CD4-positive, alpha-beta T cell (primary cell): ENCODE measurements around the gene DIPK1B. TPM values are rescaled to one million over a fixed set of nuclear protein-coding genes. Genes with fewer than 3 reads are reported as not detected.

Source experiments
- ATAC-seq: fragments of 200-7000 bp; cut with Tn5 transposase; one replicate; pipeline ENCODE4 v1.10.0; 2022; ENCODE audit warnings: mild to moderate bottlenecking; ENCODE audit not compliant: poor library complexity
- CTCF ChIA-PET: fragments of 350-600 bp; sonication (Branson Sonifier 250); formaldehyde crosslinking; loops from one replicate; lab custom pipeline; 2021; ENCODE audit warnings: antibody characterized with exemption, inconsistent platforms; lab: Charles Lee
- POLR2A ChIA-PET: fragments of 350-600 bp; sonication (Branson Sonifier 250); formaldehyde crosslinking; loops from one replicate; lab custom pipeline; 2021; ENCODE audit warnings: antibody characterized with exemption, inconsistent platforms; lab: Charles Lee
- DNase-seq, 14 experiments: peaks; one replicate each; pipeline ENCODE4 v3.0.0-alpha.2; 2013 to 2020; ENCODE audit warnings: mixed read lengths in 2 of 14
- H3K27ac ChIP-seq, 2 donors: one replicate each; pipeline versions ENCODE4 v1.5.1 to v1.7.0; 2013; ENCODE audit warnings: low read length in 2 of 2, low read depth in 1 of 2, mild to moderate bottlenecking in 1 of 2
- H3K27me3 ChIP-seq, 2 experiments: 1 replicate in 1 of 2; 2 replicates in 1 of 2; pipeline versions ENCODE4 v1.6.1 to v1.7.0; 2013; ENCODE audit warnings: low read length in 2 of 2, control low read depth in 1 of 2, mild to moderate bottlenecking in 1 of 2, moderate library complexity in 1 of 2; ENCODE audit not compliant: insufficient read depth in 2 of 2, control insufficient read depth in 1 of 2
- H3K36me3 ChIP-seq: one replicate; pipeline ENCODE4 v1.6.1; 2013; ENCODE audit warnings: low read length, control low read depth; ENCODE audit not compliant: insufficient read depth
- H3K4me1 ChIP-seq: one replicate; pipeline ENCODE4 v1.6.1; 2013; ENCODE audit warnings: low read length, control low read depth; ENCODE audit not compliant: insufficient read depth
- H3K4me3 ChIP-seq: one replicate; pipeline ENCODE4 v1.5.1; 2013; ENCODE audit warnings: mild to moderate bottlenecking, low read length, moderate library complexity
- H3K9me3 ChIP-seq, 2 experiments: 1 replicate in 1 of 2; 2 replicates in 1 of 2; pipeline versions ENCODE4 v1.6.1 to v1.7.0; 2013; ENCODE audit warnings: low read length in 2 of 2, mild to moderate bottlenecking in 2 of 2, control low read depth in 1 of 2, moderate library complexity in 1 of 2; ENCODE audit not compliant: control insufficient read depth in 1 of 2, insufficient read depth in 1 of 2
- H3K27ac Mint-ChIP-seq: one replicate; pipeline ENCODE4 v1.8.0; 2020; ENCODE audit warnings: mixed read lengths
- H3K27me3 Mint-ChIP-seq: one replicate; pipeline ENCODE4 v1.8.0; 2021; ENCODE audit warnings: mixed read lengths
- H3K36me3 Mint-ChIP-seq: one replicate; pipeline ENCODE4 v1.8.0; 2021; ENCODE audit warnings: low read depth, mixed read lengths
- H3K4me1 Mint-ChIP-seq: one replicate; pipeline ENCODE4 v1.8.0; 2021; ENCODE audit warnings: low read depth, mixed read lengths
- H3K4me3 Mint-ChIP-seq: one replicate; pipeline ENCODE4 v1.8.0; 2020; ENCODE audit warnings: mild to moderate bottlenecking, mixed read lengths
- H3K9me3 Mint-ChIP-seq: one replicate; pipeline ENCODE4 v1.8.0; 2020; ENCODE audit warnings: mixed read lengths
- CTCF ChIP-seq: fragments of 200-600 bp; IDR thresholded peaks from one replicate; pipeline ENCODE4 v1.8.0; 2022; ENCODE audit warnings: antibody characterized with exemption, mild to moderate bottlenecking
- intact Hi-C, 2 experiments: fragments of 100-400 bp; cut with DNase I in 1 of 2; cut with micrococcal nuclease in 1 of 2; formaldehyde crosslinking; loops; one replicate each; pipeline versions ENCODE4 v1.15.1 to v1.9.0; 2023 to 2025; cut with DNase I, micrococcal nuclease
- total RNA-seq, 174 experiments: library from RNA in 2 of 174; stranded (reverse) in 2 of 174; gene quantifications; one replicate each; pipeline ENCODE4 v1.2.3 and lab custom pipeline; 2021 to 2026

The DIPK1B gene
- total RNA-seq, 2 experiments from 2014 or later, result 0.11 TPM; not detected in 1

GRCh38 chr9:136723362-136723976, 11.1 kb downstream of the DIPK1B start:
- no peak overlapping the region for H3K27ac ChIP-seq
- DNase-seq (peak in 1 of 14 experiments; percentile 37), ATAC-seq (no peak)
- peak overlapping the region; percentile 9 for H3K27ac Mint-ChIP-seq
- peaks cover 42% of the 10 kb centered on the region for H3K4me1 ChIP-seq
- peaks cover 7% of the 10 kb centered on the region for H3K27me3 Mint-ChIP-seq
- TF ChIP-seq CTCF, result no peak
- intact Hi-C loops, result no loop called here
- no peaks in the 10 kb centered on the region for H3K9me3 ChIP-seq
- CTCF ChIA-PET, result no interaction called here
- peaks cover 24% of the 10 kb centered on the region for H3K4me1 Mint-ChIP-seq
- H3K4me3 ChIP-seq, result no peak overlapping the region
- H3K9me3 Mint-ChIP-seq, result no peaks in the 10 kb centered on the region
- peaks cover 54% of the 10 kb centered on the region for H3K36me3 ChIP-seq
- peak overlapping the region; percentile 11 for H3K4me3 Mint-ChIP-seq
- H3K27me3 ChIP-seq, result no peaks in the 10 kb centered on the region
- peaks cover 54% of the 10 kb centered on the region for H3K36me3 Mint-ChIP-seq
- POLR2A ChIA-PET, result interaction anchor here (2.6 kb wide), 1 partner anchor 9 kb away, joined by 10 read pairs; no protein-coding TSS in a partner anchor

- no peak overlapping the region for H3K4me3 ChIP-seq
- H3K36me3 ChIP-seq, result peaks cover 54% of the 10 kb centered on the region
- H3K27ac ChIP-seq, result no peak overlapping the region
- peaks cover 43% of the 10 kb centered on the region for H3K4me1 ChIP-seq
- H3K9me3 Mint-ChIP-seq, result no peaks in the 10 kb centered on the region
- H3K4me1 Mint-ChIP-seq, result peaks cover 24% of the 10 kb centered on the region
- no peak for ATAC-seq
- ChIA-PET POLR2A (interaction anchor here (2.6 kb wide), 1 partner anchor 10 kb away, joined by 10 read pairs; no protein-coding TSS in a partner anchor), CTCF (no interaction called here)
- peaks cover 54% of the 10 kb centered on the region for H3K36me3 Mint-ChIP-seq
- intact Hi-C loops, result no loop called here
- H3K4me3 Mint-ChIP-seq, result peak overlapping the region; percentile 35
- no peak for DNase-seq
- H3K27ac Mint-ChIP-seq, result peak overlapping the region; percentile 9
- no peaks in the 10 kb centered on the region for H3K27me3 ChIP-seq
- peaks cover 7% of the 10 kb centered on the region for H3K27me3 Mint-ChIP-seq
- TF ChIP-seq CTCF, result no peak
- no peaks in the 10 kb centered on the region for H3K9me3 ChIP-seq
Measured at GRCh38 chr9:136723989-136724388, 11.6 kb downstream of the DIPK1B start.

DNA sequence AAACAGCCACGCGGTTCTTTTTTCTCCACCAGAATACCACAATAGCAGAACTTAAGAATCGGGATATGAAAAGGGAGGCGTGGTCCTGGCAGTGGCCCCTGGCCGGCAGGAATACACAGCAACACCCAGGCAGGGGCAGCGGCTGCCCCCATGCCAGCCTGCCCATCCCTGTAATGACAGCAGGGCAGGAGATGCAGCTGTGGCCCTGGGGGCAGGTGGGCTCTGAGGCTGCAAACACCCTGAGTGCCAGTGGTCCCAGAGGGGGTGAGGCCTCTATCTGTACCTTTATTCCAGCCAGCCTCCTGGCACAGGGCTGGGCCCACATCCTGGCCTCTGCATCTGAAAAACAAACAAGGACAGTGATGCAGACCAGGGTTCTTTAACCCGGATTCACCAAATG, 12.4 kb downstream of the DIPK1B start:
- H3K36me3 Mint-ChIP-seq, result peaks cover 54% of the 10 kb centered on the region
- peaks cover 24% of the 10 kb centered on the region for H3K4me1 Mint-ChIP-seq
- CTCF ChIA-PET, result no interaction called here
- no peak overlapping the region for H3K4me3 Mint-ChIP-seq
- H3K27ac Mint-ChIP-seq, result no peak overlapping the region
- peaks cover 54% of the 10 kb centered on the region for H3K36me3 ChIP-seq
- H3K27me3 ChIP-seq, result no peaks in the 10 kb centered on the region
- intact Hi-C loops, result loop anchor here in 1 of 2 experiments (5.0 kb wide), 1 partner anchor 177 kb away; the partner anchor contains the start of gene NOTCH1
- H3K9me3 Mint-ChIP-seq, result no peaks in the 10 kb centered on the region
- H3K27me3 Mint-ChIP-seq, result peaks cover 7% of the 10 kb centered on the region
- DNase-seq, result no peak
- no peak overlapping the region for H3K4me3 ChIP-seq
- no peaks in the 10 kb centered on the region for H3K9me3 ChIP-seq
- no peak overlapping the region for H3K27ac ChIP-seq
- no peak for TF ChIP-seq CTCF
- ATAC-seq, result no peak
- H3K4me1 ChIP-seq, result peaks cover 40% of the 10 kb centered on the region
- POLR2A ChIA-PET, result no interaction called here
